ELF-1 (cell line): ENCODE data around the gene GPR52.
A peak's percentile ranks its signal among the peaks of the same experiment; 100 is the strongest.

ENCODE experiments used
- DNase-seq: peaks from one replicate; pipeline ENCODE4 v3.0.0-alpha.2; 2016; ENCODE audit warnings: low read depth, low spot score

GPR52 gene

DNA sequence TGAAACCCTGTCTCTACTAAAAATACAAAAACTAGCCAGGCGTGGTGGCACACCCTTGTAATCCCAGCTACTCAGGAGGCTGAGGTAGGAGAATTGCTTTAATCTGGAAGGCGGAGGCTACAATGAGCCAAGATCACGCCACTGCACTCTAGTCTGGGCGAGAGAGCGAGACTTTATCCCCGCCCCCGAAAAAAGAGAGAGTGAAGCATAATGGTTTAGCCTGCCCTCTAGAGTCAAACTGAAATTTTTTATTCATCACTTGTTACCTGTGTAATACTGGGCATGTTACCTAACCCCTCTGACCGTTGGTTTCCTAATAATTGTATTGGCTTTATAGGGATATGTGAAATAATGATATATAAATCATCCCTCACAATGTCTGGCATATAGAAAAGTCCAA lies 18.8 kb downstream of the GPR52 start:
- DNase-seq, result no peak

DNA sequence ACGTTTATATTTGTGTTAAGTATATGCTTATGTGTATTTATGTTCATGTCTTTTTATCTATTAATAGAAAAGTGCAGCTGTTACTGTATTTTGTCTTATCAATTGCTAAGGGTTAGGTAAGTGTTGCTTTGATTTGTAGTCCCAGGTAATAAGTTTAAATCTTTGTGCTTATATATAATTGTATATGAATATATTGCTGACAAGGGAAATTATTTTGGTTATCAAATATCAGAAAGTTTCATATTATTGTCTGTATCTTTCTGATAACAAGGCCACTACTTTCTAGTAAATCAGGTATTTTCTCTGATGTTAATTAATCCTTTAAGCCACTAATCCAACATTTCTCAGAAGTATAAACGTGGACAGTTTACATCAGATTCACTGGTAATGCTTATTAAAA lies 21.3 kb downstream of the GPR52 start:
- no peak for DNase-seq

DNA sequence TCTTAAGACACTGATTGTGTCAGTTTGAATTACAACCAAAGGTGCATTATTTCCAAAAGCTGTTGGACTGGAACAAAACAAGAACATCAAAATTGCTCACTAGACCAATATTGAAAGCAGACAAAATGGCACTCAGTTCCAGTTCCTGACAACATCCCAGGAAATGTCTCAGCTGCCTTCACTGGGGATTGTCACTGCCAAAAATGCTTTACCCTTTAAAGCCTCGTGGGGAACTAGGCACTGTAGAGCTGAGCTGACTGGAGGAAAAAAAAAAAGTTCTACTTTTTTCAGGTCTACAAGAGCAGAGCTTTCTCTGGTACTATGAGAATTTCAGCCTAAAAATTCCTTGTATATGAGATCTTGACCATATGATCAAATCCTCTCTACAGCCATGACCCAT lies 21.9 kb downstream of the GPR52 start:
- no peak for DNase-seq

DNA sequence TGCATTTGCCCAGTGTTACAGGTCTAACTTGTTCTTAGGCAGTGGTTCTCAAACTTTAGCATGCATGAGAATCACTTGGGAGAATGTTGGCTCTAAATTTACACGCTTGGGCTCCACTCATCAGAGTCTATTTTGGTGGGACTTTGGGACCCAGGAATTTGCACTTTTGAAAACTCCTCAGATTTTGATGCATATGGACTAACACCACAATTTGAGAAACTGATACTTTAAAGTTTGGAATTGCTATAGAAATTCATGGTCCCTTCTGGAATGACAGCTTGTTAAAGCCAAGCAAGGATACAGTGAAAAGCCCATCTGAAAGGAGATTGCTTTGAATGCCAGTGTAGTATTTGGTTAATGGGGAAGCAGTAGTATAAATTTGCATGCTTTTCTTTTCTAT lies 31.5 kb downstream of the GPR52 start:
- DNase-seq, result no peak

DNA sequence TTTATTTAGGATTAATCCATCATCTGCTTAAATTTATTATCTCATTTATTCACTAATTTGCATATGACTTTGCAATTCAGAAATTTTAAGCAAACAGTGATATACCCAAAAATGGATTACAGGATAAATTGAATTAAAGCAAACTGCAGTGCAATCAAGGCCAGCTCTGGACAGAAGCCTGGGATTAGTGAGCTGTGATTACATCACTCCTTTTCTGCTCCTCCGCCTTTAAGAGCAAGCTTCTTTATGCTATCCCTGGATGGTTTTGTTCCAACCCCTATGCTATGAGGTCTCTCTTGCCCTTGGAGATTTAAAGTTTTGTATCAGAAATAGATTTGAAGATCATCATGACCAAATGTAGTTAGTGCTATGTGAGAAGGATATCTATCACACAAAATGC lies 32.6 kb downstream of the GPR52 start:
- no peak for DNase-seq

DNA sequence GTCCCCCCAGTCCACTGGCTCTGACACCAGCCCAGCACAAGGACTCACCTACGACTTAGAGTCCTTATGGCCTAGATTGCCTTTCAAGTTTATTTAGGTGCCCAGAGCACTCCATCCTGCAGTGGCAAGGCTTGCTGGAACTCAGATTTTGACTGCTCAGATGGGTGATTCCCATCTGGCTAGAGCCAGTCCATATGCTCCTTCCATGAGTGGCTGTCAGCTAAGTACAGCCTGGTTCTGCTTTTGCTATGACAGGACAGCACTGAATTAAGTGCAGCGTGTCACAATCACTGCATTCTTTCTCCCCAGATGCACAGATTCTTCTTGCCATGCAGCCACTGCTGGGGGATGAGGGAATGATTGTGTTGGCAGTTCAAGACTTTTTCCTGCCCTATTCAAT lies 43.8 kb downstream of the GPR52 start:
- DNase-seq, result no peak

DNA sequence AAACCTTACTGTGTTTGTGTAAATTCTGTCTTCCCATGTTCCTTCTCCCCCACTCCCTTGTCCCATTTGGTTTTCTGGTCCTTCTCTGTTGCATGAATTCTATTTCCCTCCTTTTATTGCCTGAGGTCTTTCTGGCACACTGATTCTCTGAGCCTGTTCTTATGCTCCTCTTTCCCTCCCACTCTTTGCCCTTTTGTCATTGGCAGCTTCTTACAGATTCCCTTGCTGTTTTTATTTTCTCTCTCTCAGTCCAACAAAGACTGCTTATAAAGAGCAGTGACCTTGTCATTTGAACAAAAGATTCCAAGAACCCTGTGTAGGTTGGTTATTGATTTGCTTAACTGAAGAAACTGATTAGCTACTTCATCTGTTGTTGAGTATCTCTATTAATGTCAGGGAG lies 49.7 kb downstream of the GPR52 start:
- peak; percentile 16 for DNase-seq
